Activated CD4-positive, alpha-beta T cell treated with anti-CD3 and anti-CD28 coated beads, Interleukin-2, Interleukin-4, amounts not matched to agents 100 ng/mL and 50 ng/mL, durations not matched to agents 16 hours and 8 hours (primary cell): Measurements from ENCODE around the gene CLOCK.

Source experiments
- DNase-seq: peaks from one replicate; pipeline ENCODE4 v3.0.0-alpha.2; 2020; ENCODE audit warnings: low spot score

The CLOCK gene

GRCh38 chr4:55380576-55380975, 166.1 kb downstream of the CLOCK start:
- DNase-seq, result no peak

- DNase-seq, result no peak
Measured at GRCh38 chr4:55378617-55379467, 167.9 kb downstream of the CLOCK start.
